Measurements from ENCODE around the gene CUL7.

CUL7 gene

DNA sequence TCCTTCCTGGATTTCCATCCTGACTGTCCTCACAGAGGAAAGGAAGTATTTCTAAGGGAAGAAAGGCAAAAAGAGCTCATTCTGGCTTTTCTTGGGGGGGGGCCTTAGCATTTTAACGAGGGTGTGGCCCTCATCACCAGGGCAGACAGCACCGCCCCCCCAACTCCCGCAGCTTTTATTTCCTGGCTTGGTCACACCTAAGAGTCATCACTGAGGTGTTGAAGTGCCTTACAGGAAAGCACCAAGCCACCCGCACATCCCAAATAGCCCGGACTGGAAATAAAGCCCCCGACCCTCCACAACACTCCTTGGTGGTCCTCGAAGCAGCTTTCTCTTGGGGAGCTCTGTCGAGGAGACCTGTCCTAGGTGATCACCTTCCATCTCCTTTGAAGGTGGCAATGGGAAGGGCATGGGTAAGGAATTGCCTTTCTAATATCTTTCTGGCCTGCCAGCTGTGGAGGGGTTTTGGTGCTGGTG is 23.7 kb upstream of the CUL7 start:
- no peak for DNase-seq (ENCODE audit: low spot score)

DNA sequence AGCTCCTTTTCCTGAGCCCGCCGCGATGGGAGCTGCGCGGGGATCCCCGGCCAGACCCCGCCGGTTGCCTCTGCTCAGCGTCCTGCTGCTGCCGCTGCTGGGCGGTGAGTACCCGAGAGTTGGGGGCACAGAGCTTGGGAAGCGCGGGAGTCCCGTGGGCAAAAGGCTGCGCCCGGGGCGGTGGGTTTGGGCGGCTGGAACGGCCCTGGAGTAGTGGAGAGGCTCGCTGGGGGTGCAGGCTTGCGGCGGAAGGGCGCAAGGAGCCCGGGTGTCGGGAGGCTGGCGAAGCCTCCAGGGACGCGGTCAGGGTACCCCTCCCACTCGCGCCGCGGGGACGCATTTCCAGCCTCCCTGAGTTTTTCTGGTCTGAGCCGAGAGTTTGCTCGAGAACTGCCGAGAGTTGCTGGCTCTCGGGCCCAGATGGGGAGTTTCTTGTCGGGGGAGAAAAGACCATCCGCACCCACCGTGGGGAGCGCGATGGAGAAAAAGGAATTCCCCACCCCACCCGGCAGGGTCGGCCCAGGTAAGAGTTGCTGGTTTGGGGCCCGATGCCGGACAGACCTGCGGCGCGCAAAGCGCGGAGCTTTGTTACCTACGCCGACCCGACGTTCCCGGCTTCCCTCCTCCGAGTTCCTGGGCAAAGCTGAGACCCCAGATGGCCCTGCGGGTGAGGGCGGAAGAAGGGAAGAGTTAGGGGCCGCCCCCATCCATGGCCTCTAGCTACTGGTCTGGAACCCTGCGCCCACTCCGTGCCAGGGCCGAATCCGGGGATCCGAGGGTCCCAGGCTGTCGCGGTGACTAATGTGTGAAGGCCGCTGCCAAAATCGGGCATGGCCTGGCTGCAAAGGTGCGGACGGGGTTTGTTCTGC is 23.0 kb upstream of the CUL7 start:
- DNase-seq (ENCODE audit: low spot score), result peak; percentile 58

DNA sequence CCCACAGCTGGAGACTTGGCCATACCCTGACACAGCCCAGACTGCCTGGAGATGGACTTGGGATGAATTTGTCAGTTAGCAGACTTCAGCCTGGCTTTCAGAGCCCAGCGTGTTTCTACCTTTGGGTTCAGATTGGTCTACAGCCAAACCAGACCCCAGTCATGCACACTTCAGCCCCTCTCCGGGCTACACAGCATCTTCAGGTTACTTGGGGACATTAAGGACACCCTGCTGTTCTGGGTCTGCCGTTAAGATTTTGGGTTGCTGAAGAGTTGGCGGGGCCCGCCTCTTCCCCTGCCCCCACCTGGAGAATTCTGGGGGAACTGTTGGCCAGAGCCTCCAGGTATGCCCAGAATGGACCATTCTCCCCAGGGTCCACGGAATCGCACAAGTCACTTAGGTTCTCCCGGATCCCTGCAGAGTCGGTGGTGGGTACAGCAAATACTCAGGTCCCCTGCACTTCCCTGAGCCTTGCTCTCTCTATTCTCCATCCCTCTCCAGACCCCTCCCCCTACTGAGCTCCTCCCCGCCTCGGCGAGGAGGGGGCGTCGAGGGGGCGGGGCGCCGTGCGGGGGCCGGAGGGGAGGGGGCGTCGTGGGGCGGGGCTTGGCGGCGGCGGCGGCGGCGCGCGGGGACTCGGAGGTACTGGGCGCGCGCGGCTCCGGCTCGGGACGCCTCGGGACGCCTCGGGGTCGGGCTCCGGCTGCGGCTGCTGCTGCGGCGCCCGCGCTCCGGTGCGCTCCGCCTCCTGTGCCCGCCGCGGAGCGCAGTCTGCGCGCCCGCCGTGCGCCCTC is 22.2 kb upstream of the CUL7 start, which contains the start of gene PTK7:
Gene PTK7 (plus strand): TSS at position 645 of the 794 bp plus-strand sequence. CDS start 175 bp downstream, outside the sequence.
- DNase-seq (ENCODE audit: low spot score), result peak; percentile 55

DNA sequence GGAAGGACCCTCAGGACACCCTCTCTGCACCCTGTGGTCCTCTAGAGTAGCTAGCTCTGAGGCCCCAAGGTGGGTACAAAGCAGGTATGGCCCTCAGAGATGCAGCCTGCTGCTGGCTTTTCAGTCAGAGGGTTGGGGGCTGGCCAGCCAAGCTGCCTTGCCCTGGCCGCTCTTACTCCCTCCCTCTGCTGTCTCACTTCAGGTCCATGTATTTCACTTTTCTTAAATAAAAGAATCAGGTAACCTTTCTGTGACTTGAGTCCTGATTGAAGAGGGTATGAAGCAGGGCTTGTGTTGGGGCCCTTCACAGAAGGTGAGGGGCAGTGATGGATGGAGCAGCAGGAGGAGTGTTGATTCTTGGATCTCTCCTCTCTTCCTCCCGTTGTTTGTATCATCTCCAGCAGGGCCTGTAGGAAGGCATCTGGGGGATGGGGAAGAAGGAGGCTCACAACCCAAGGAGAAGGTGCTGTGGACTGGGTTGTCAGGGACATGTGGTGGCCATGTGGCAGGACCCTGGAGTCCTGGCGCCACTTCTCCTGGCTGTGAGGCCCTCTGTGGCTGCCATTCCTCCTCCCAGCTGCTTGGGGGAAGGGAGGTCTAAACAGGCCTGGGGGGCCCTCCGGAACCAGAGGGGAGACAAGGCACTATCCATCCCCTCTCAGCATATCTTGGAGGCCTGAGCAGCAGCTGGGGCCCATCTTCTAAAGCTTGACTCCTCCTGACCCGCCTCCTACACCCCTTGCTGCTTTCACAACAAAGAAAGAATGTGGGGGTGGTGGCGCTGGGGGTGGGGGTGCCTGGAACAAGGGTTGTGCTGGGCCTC is 21.4 kb upstream of the CUL7 start:
- no peak for DNase-seq (ENCODE audit: low spot score)

DNA sequence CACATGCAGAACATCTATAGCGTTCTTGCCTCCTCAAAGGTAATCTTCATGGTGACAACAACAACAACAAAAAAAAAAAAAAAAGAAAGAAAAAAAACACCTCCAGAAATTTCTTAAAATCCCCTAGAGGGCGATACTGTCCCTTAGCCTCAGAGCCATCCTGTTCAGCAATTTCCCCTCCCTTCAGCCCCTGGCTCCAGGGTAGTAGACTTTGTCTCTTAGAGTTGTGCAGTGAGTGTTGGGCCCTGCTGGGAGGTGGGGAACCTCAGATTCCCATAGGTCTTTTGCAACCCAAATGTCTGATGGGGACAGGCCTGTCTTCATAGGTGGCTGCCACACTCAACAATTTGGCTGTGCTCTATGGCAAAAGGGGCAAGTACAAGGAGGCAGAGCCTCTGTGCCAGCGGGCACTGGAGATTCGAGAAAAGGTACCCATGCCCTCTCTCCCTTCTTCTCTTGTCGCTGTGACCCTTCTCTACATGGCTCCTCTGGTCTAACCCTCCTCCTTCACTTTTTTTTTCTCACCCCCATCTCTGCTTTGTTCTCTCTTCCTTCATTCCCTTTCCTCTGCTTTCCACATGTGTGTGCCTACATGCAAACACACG is 16.5 kb upstream of the CUL7 start:
- DNase-seq (ENCODE audit: low spot score), result peak; percentile 65

DNA sequence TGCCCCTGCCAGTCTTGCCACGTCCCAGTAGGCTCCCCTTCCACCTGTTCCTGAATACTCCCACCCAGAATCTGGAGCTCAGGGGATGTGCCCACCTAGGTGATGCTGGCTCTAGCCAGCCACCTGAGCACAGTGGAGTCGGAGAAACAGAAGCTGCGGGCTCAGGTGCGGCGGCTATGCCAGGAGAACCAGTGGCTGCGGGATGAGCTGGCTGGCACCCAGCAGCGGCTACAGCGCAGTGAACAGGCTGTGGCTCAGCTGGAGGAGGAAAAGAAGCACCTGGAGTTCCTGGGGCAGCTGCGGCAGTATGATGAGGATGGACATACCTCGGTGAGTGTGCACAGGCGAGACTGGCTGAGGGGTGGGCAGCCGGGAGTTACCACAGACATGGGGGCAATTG is 9.2 kb upstream of the CUL7 start:
- no peak for DNase-seq (ENCODE audit: low spot score)

DNA sequence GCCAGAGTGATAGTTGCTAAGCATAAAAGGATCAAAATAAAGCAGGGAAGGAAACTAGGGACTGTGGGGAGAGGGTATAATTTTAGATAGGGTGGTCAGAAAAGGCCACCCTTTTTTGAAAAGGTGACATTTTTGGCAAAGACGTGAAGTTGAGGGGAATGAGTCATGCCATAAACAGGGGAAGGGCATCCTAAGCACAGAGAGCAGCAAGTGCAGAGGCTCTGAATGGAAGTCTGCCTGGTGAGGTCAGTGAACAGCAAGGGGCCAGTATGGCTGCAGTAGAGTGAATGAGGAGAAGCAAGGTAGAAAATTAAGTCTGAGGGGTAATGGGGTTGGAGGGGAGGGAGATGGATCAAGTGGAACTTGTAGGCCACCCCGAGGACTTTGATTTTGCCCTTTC is 8.2 kb upstream of the CUL7 start:
- no peak for DNase-seq (ENCODE audit: low spot score)

DNA sequence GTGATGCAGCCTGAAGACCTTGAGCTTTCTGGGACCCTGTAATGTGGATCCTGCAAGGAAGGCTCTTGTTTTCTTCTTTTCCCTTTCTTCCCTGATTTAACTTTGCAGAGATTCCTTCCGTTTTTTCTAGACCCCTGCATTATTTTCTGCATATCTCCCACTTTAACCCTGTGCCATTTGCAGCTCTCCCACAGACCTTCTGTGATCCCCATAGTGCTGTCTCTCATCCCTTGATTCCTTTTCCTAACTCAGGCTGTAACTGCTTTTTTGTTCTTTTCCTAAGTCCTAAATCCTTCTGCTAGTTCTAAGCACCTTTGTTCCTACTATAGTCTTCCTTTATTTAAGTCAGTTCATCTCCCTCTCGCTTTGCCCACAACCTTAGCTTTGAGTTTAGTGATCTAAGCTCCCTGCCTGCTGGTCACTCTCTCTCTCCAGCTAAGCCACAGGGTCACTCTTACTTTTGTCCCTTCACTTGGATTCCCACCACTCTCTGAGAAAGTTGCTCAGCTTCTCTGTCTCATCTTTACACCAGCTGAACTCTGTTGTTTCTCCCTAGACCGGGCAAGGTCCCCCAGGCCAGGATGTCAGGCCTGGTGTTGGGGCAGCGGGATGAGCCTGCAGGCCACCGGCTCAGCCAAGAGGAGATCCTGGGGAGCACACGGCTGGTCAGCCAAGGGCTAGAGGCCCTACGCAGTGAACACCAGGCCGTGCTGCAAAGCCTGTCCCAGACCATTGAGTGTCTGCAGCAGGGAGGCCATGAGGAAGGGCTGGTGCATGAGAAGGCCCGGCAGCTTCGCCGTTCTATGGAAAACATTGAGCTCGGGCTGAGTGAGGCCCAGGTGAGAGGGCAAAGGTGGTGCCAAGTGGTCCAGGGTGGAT is 7.3 kb upstream of the CUL7 start:
- DNase-seq (ENCODE audit: low spot score), result no peak

DNA sequence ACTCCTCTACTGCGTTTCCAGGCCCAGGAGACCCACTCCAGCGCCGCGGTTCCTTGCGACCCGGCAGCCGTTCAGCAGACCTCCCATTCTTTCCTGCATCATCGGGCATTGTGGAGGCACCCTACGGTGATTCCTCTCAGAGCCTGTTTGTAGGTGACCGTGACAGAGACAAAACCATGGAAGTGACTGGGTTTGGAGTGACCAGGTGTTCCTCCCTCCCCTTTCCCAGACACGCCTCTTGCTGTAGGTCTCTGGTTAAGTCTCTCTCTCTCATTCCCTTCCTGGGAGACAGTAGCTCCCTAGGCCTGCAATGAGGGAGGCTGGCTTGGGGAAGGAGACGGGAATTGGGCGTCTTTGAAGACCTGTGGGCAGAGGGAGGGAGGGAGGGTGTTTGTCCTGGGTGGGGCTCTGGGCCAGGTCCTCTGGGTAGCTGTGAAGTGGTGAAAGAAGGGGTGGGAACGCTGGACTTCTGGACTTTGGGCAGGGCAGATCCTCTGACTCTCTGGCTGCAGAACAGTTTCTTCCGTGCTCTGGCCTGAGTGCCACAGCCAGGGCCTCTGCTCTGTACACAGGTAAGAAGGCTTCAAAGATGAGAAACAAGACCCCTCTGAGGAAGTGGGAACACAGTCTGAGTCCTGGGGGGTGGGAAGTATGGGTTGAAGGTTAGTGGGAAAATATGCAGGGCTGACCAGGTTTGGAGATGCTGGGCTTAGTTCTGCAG is 6.5 kb upstream of the CUL7 start:
- peak; percentile 68 for DNase-seq (ENCODE audit: low spot score)

DNA sequence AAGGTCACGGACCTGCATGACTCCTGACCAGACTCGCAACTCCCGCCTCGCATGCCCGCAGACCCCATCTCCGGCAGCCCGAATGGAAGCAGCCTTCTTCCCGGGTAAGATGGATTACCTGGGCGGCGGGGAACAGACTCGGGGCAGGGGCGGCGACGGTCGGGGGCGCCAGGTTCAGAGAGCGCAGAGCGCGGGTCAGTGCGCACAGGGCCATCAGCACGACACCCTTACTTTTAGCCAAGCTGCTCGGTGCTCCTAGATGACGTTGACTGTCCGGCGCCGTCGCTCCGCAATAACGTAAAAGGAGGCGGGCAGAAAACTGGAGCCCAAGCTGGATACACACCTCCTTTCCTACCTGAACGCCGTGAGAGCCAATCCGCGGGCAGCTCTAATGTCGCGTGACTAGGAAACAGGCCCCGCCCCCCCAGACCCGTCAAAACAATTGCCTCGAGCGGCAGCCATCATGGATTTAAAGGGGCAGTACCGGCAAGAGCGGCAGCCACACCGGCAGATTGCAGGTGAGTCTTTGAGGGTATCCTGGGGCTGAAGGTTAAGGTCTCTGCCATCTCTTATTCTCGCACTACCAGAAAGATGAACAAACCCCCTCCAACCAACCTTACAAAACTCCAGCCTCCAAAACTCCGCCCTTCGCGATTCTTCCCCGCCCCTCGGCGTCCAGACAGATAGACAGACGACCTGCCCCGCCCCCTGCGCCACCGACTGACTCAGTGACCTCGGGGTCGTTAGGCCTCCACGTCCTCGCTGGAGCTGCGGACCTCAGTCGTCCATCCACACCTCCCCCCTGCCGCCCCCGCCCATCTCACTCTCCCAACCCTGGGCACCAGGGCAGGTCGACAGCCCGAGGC is 5.8 kb upstream of the CUL7 start, which contains the start of the genes KLC4 and MRPL2:
Gene KLC4 (plus strand): TSS at position 464 of the 866 bp plus-strand sequence. CDS start 1,705 bp downstream, outside the sequence.
Gene MRPL2 (minus strand): TSS at position 267 of the 866 bp plus-strand sequence. CDS start 53 bp downstream, at position 214.
- DNase-seq (ENCODE audit: low spot score), result peak; percentile 98

DNA sequence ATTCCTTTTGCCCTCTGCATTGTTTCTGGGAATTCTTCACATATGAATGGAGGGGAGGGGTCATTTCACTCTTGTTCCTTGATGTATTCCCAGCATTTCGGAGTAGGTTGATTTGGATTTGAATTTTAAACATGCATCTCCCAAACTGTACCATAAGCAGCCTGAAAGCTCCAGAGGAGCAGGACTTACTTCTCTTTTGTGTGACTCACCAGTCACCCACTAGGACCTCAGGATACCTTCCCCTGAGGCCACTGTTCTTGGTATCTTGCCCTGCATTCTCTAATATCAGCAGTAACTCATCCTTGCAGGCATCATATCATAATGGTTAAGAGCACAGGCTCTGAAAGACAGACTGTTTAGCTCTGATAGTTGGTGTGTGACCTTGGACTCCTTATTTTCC is 4.9 kb upstream of the CUL7 start:
- no peak for DNase-seq (ENCODE audit: low spot score)

DNA sequence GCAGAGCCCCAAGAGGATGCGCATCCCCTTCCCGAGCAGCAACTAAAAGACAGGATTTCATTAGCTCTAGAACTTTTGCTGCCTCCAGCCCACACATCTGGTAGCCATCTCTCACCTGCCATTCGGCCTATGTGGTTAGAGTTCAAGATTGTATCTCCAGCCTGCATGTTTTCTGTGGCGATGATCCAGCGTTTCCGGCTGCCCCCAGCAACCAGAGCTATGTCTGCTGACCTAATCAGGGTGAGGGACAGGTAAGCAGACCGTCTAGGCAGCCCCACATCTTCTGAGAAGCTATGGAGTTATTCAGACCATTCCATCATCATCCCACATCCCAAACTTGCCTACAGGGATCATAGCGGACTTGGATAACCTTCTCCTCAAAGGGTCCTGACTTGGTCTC is 2.3 kb upstream of the CUL7 start:
- no peak for DNase-seq (ENCODE audit: low spot score)

DNA sequence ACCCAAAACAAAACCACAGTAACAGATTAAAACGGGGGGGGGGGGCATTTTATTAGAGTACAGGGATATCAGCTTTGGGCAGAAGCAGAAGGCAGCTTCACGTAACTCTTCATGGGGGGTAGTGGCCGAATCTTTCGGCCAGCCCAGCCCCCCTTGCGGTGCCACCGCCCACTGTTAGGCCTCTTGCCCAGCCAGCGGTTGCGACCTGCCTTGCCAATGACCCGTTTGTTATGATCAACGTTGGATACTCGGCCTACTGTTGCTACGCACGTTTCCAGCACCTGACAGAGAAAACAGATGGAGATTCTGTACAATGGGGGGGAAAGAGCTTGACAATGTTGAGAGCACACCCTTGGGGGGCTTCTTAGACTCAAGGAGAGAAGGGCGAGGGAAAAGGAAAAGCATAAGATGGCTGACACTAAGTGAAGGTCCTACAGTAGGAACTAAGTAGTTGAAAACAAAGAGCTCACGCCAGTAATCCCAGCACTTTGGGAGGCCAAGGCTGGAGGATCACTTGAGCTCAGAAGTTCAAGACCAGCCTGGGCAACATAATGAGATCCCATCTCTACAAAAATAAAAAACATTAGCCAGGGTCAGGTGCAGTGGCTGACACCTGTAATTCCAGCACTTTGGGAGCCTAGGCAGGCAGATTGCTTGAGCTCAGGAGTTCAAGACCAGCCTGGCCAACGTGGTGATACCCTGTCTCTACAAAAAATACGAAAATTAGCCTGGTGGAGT is 724 bp upstream of the CUL7 start:
- no peak for DNase-seq (ENCODE audit: low spot score)

DNA sequence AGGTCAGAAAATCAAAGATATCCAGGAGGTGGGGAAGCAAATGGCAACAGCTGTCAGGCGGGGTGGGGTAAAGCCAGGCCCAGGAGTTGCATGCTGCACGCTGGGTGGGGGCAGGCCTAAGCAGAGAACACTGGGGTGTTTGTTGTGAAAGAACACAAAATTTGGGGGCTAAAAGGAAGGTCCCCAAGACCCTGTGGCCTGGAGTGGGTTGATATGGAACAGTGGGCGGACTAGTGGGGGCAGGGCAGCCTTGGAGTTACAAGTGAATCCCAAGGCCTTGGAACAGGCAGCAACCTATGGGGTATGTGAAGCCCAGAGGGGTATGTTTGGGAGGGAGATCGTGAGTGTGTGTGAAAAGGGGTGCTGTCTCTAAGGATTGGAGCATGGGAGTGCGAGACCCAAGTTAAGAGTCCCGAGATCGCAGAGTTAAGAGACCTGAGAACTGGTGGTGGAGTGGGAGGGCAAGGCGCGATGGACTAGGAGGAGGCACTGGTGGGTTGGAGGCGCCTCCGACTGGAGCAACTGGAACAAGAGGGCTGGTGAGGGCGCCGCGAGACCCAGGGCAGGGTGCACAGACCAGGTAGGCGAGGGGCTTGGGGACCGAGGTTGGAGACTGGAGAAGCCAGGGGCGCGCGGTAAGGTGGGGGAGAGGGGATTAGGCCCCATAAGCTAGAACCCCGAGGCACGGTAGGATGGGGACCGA is 658 bp downstream of the CUL7 start:
- peak; percentile 16 for DNase-seq (ENCODE audit: low spot score)

DNA sequence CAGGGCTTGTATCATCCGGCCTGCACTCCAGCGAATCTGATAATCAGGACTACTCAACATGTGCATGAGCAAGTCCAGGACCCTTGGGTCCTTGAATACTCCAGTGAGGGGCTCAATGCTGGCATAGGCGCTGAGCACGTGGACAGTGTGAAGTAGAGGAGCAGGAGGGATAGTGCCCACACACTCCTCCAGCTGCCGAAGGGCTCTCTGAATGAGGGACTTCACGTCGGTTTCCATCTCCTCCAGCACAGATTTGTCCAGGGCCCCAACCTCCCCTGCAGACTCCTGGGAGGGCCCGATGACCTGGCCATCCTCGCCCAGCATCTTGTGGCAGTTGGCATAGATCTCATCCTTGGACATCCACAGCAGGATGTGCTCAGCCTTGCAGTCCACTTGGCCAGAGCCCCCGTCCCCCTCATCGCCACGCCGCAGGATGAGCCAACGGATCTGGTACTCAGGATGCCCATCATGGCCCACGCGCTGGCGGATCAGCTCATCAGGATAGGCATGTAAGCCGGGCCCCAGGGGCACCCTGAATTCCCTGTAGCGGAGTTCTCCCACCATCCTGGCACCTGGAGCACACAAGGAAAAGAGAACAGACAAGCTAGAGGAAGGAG is 1.3 kb downstream of the CUL7 start:
- no peak for DNase-seq (ENCODE audit: low spot score)

DNA sequence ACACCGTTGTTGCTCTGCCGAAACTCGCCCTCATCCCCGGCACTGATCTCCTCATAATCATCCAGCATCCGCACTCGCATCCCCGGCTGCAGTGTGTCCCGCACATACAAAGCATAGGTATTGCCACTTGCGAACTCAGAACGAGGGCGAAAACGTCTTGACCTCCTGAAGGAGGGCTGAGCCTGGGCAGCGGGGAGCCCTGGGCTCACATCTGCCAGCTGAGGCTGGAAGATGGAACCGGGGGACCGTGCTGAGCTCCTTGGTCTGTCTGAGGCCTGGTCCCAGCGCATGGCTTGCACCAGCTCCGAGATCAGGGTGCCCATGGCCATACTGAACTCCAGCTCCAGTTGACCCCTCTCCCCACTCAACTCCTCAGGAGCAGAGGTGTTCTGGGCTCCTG is 2.7 kb downstream of the CUL7 start:
- DNase-seq (ENCODE audit: low spot score), result no peak

DNA sequence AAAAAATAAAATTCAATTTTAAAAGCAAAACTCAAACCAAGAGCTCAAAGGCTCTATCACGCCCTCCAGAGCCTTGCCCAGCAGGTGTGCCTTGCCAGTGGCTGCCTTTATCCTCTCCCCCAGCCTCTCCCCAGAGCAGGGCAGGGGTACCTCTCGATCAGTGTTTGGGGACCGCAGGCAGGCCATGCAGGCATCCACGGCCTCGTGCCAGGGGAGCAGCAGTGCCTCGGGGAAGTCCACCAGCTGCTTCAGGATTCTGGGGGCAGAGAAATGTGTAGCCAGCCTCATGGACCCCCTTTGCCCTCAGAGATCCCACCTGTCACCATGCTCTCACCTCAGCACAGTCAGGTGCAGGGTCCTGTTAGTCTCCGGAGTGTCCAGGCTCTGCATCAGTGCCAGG is 5.7 kb downstream of the CUL7 start:
- no peak for DNase-seq (ENCODE audit: low spot score)

All from kidney tubule cell (primary cell).